ENCODE results near the gene LPCAT2. TPM values are rescaled to one million over a fixed set of nuclear protein-coding genes. Genes with fewer than 3 reads are reported as not detected.
A peak's percentile ranks its signal among the peaks of the same experiment; 100 is the strongest.

The LPCAT2 gene
- total and polyA plus RNA-seq, 2 of the 13 experiments (the other 11 are each of a cell fraction or from before 2014, with no cell fraction given): 9.9 to 17.6 TPM

DNA sequence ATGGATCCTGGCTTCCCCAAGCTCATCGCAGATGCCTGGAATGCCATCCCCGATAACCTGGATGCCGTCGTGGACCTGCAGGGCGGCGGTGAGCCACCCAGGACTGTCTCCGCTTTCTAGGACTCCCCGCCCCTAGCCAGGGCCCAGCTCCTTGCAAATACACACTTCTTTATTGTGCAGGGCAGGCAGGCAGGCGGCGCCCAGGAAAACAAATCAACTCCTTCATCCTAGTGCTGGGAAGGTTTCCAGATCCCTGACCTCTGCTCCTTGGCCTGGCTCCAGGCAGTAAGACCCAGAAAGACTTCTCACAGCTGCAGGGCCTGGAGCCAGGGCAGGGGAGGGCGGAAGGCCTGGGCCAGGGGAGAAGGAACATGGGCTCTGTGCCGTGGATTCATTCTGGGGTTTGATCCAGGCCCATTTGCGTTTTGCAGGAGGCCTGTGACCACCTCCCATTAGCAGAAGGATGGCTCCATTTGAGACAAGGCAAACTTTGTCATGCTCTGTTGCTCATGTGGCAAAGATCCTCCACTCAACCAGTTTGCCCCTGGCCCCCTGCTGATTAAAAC is 6.0 kb upstream of the LPCAT2 start (continued):
- no peak for TF ChIP-seq HMGA1 (CRISPR knock-in tag; conservative IDR thresholded peaks at IDR 0.05)
- no peak for TF ChIP-seq SP140L (CRISPR knock-in tag; IDR thresholded peaks at IDR 0.05; ENCODE audit: borderline replicate concordance)
- no peak for TF ChIP-seq NKX3-1 (CRISPR knock-in tag; IDR thresholded peaks at IDR 0.05)
- TF ChIP-seq, protein P1, sequence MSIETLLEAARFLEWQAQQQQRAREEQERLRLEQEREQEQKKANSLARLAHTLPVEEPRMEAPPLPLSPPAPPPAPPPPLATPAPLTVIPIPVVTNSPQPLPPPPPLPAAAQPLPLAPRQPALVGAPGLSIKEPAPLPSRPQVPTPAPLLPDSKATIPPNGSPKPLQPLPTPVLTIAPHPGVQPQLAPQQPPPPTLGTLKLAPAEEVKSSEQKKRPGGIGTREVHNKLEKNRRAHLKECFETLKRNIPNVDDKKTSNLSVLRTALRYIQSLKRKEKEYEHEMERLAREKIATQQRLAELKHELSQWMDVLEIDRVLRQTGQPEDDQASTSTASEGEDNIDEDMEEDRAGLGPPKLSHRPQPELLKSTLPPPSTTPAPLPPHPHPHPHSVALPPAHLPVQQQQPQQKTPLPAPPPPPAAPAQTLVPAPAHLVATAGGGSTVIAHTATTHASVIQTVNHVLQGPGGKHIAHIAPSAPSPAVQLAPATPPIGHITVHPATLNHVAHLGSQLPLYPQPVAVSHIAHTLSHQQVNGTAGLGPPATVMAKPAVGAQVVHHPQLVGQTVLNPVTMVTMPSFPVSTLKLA (IDR thresholded peaks at IDR 0.05): no peak
- TF ChIP-seq RARG (CRISPR knock-in tag; IDR thresholded peaks at IDR 0.05; ENCODE audit: low read depth): no peak
- no peak for TF ChIP-seq ZNF605 (CRISPR knock-in tag; IDR thresholded peaks at IDR 0.05)
- no peak for TF ChIP-seq ZNF432 (CRISPR knock-in tag; IDR thresholded peaks at IDR 0.05; ENCODE audit: borderline replicate concordance)
- no peak for TF ChIP-seq NFRKB (IDR thresholded peaks at IDR 0.05)
- TF ChIP-seq, protein P2, sequence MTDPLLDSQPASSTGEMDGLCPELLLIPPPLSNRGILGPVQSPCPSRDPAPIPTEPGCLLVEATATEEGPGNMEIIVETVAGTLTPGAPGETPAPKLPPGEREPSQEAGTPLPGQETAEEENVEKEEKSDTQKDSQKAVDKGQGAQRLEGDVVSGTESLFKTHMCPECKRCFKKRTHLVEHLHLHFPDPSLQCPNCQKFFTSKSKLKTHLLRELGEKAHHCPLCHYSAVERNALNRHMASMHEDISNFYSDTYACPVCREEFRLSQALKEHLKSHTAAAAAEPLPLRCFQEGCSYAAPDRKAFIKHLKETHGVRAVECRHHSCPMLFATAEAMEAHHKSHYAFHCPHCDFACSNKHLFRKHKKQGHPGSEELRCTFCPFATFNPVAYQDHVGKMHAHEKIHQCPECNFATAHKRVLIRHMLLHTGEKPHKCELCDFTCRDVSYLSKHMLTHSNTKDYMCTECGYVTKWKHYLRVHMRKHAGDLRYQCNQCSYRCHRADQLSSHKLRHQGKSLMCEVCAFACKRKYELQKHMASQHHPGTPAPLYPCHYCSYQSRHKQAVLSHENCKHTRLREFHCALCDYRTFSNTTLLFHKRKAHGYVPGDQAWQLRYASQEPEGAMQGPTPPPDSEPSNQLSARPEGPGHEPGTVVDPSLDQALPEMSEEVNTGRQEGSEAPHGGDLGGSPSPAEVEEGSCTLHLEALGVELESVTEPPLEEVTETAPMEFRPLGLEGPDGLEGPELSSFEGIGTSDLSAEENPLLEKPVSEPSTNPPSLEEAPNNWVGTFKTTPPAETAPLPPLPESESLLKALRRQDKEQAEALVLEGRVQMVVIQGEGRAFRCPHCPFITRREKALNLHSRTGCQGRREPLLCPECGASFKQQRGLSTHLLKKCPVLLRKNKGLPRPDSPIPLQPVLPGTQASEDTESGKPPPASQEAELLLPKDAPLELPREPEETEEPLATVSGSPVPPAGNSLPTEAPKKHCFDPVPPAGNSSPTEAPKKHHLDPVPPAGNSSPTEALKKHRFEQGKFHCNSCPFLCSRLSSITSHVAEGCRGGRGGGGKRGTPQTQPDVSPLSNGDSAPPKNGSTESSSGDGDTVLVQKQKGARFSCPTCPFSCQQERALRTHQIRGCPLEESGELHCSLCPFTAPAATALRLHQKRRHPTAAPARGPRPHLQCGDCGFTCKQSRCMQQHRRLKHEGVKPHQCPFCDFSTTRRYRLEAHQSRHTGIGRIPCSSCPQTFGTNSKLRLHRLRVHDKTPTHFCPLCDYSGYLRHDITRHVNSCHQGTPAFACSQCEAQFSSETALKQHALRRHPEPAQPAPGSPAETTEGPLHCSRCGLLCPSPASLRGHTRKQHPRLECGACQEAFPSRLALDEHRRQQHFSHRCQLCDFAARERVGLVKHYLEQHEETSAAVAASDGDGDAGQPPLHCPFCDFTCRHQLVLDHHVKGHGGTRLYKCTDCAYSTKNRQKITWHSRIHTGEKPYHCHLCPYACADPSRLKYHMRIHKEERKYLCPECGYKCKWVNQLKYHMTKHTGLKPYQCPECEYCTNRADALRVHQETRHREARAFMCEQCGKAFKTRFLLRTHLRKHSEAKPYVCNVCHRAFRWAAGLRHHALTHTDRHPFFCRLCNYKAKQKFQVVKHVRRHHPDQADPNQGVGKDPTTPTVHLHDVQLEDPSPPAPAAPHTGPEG (CRISPR knock-in tag; IDR thresholded peaks at IDR 0.05): no peak
- TF ChIP-seq ZNF296 (CRISPR knock-in tag; conservative IDR thresholded peaks at IDR 0.05): no peak
- no peak for TF ChIP-seq ZNF616 (CRISPR knock-in tag; IDR thresholded peaks at IDR 0.05; ENCODE audit: low read depth)
- TF ChIP-seq, protein P3, sequence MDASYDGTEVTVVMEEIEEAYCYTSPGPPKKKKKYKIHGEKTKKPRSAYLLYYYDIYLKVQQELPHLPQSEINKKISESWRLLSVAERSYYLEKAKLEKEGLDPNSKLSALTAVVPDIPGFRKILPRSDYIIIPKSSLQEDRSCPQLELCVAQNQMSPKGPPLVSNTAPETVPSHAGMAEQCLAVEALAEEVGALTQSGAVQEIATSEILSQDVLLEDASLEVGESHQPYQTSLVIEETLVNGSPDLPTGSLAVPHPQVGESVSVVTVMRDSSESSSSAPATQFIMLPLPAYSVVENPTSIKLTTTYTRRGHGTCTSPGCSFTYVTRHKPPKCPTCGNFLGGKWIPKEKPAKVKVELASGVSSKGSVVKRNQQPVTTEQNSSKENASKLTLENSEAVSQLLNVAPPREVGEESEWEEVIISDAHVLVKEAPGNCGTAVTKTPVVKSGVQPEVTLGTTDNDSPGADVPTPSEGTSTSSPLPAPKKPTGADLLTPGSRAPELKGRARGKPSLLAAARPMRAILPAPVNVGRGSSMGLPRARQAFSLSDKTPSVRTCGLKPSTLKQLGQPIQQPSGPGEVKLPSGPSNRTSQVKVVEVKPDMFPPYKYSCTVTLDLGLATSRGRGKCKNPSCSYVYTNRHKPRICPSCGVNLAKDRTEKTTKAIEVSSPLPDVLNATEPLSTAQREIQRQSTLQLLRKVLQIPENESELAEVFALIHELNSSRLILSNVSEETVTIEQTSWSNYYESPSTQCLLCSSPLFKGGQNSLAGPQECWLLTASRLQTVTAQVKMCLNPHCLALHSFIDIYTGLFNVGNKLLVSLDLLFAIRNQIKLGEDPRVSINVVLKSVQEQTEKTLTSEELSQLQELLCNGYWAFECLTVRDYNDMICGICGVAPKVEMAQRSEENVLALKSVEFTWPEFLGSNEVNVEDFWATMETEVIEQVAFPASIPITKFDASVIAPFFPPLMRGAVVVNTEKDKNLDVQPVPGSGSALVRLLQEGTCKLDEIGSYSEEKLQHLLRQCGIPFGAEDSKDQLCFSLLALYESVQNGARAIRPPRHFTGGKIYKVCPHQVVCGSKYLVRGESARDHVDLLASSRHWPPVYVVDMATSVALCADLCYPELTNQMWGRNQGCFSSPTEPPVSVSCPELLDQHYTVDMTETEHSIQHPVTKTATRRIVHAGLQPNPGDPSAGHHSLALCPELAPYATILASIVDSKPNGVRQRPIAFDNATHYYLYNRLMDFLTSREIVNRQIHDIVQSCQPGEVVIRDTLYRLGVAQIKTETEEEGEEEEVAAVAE (CRISPR knock-in tag; IDR thresholded peaks at IDR 0.05; ENCODE audit: borderline replicate concordance): peak; percentile 46; the same call in 1 of the 2 replicates
- TF ChIP-seq NFKB2 (CRISPR knock-in tag; IDR thresholded peaks at IDR 0.05; ENCODE audit: borderline replicate concordance): no peak
- no peak for TF ChIP-seq TCF7L2 (IDR thresholded peaks at IDR 0.05; ENCODE audit: low read depth, low read length)
- TF ChIP-seq, protein P4, sequence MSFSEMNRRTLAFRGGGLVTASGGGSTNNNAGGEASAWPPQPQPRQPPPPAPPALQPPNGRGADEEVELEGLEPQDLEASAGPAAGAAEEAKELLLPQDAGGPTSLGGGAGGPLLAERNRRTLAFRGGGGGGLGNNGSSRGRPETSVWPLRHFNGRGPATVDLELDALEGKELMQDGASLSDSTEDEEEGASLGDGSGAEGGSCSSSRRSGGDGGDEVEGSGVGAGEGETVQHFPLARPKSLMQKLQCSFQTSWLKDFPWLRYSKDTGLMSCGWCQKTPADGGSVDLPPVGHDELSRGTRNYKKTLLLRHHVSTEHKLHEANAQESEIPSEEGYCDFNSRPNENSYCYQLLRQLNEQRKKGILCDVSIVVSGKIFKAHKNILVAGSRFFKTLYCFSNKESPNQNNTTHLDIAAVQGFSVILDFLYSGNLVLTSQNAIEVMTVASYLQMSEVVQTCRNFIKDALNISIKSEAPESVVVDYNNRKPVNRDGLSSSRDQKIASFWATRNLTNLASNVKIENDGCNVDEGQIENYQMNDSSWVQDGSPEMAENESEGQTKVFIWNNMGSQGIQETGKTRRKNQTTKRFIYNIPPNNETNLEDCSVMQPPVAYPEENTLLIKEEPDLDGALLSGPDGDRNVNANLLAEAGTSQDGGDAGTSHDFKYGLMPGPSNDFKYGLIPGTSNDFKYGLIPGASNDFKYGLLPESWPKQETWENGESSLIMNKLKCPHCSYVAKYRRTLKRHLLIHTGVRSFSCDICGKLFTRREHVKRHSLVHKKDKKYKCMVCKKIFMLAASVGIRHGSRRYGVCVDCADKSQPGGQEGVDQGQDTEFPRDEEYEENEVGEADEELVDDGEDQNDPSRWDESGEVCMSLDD (CRISPR knock-in tag; IDR thresholded peaks at IDR 0.05; ENCODE audit: borderline replicate concordance): no peak
- TF ChIP-seq HNRNPL (IDR thresholded peaks at IDR 0.05; ENCODE audit: low read depth, low read length): 0 out of 2 replicates have a peak, but pooled peaks have one; percentile 30

Measured in HepG2 (cell line).